Measurements from ENCODE around the gene PDGFA. TPM values are rescaled to one million over a fixed set of nuclear protein-coding genes. Genes with fewer than 3 reads are reported as not detected.

Gene PDGFA
- total RNA-seq, 4 donors from 2014 or later: 60.2 to 123 (median 104) TPM

DNA sequence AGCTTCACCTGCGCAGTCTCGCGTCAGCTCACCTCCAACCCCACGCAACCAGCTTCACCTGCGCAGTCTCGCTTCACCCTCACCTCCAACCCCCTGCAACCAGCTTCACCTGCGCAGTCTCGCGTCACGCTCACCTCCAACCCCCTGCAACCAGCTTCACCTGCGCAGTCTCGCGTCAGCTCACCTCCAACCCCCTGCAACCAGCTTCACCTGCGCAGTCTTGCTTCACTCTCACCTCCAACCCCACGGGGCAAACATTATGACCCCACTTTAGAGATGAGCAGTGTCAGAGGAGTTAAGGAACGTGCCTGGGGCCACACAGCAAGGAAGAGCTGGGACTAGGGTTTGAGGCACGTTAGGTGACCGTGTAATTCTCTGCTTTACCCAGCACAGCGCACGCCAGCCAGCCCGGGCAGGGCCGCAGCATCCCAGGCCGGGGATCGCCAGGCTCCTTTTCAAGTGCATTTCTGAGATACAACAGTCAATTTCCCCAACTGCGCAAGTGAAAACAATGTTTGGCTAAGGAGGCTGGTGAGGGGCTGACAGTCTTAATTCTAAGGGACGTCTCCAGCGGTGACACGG, 22.6 kb upstream of the PDGFA start:
- intact Hi-C loops (cut with DNase I; ENCODE audit: low total_unique reads): no loop called here
- WGBS, 2 donors (ENCODE audit: low coverage in 1 of 2): 87 to 95% methylated on average over 9 to 28 of the region's 28 CpGs
- H3K27ac ChIP-seq: no peak overlapping the region
- no peaks in the 10 kb centered on the region for H3K36me3 ChIP-seq
- in situ Hi-C loops (cut with MboI; ENCODE audit: low pct_ligation_motif_present in 1 of 4, low pct_unique_long_range_greater_than_20kb in 1 of 4, low sequenced_read_pairs in 3 of 4): no loop called here
- H3K4me3 ChIP-seq: no peak overlapping the region
- H3K9me3 ChIP-seq: no peaks in the 10 kb centered on the region
- peaks cover 17 to 28% (median 24%) of the 10 kb centered on the region in 4 donors for H3K4me1 ChIP-seq
- H3K27me3 ChIP-seq: no peaks in the 10 kb centered on the region
- no peak for DNase-seq
- TF ChIP-seq POLR2AphosphoS5 (IDR thresholded peaks at IDR 0.05) (no peak), POLR2A (IDR thresholded peaks at IDR 0.05) (no peak), EP300 (IDR thresholded peaks at IDR 0.05; ENCODE audit: low read depth) (no peak)
- TF ChIP-seq, protein P1, sequence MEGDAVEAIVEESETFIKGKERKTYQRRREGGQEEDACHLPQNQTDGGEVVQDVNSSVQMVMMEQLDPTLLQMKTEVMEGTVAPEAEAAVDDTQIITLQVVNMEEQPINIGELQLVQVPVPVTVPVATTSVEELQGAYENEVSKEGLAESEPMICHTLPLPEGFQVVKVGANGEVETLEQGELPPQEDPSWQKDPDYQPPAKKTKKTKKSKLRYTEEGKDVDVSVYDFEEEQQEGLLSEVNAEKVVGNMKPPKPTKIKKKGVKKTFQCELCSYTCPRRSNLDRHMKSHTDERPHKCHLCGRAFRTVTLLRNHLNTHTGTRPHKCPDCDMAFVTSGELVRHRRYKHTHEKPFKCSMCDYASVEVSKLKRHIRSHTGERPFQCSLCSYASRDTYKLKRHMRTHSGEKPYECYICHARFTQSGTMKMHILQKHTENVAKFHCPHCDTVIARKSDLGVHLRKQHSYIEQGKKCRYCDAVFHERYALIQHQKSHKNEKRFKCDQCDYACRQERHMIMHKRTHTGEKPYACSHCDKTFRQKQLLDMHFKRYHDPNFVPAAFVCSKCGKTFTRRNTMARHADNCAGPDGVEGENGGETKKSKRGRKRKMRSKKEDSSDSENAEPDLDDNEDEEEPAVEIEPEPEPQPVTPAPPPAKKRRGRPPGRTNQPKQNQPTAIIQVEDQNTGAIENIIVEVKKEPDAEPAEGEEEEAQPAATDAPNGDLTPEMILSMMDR (IDR thresholded peaks at IDR 0.05): no peak

DNA sequence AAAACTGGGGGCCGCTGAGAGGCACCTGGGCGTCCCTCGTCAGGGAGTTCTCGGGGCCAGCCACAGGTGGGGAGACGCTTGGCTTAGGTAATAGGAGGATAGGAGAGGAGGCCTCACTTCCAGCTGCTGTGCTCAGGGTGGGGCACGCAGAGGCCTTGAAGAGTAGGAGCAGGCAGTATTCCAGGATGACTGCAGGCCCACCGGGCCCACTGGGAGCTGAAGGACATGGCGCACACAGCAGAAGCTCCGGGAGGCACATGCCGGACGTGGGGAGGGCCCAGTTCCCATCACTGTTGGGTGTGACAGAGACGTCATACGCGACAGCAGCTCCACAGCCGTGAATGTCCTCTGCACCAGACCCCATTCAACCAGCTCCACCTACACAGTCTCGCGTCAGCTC, 22.0 kb upstream of the PDGFA start:
- in situ Hi-C loops (cut with MboI; ENCODE audit: low pct_ligation_motif_present in 1 of 4, low pct_unique_long_range_greater_than_20kb in 1 of 4, low sequenced_read_pairs in 3 of 4): no loop called here
- no peaks in the 10 kb centered on the region for H3K9me3 ChIP-seq
- intact Hi-C loops (cut with DNase I; ENCODE audit: low total_unique reads): no loop called here
- TF ChIP-seq EP300 (IDR thresholded peaks at IDR 0.05; ENCODE audit: low read depth) (no peak), POLR2AphosphoS5 (IDR thresholded peaks at IDR 0.05) (no peak), POLR2A (IDR thresholded peaks at IDR 0.05) (no peak)
- TF ChIP-seq, protein P1 (IDR thresholded peaks at IDR 0.05): no peak
- WGBS, 2 donors (ENCODE audit: low coverage in 1 of 2): 92 to 93% methylated on average over 3 to 17 of the region's 17 CpGs
- H3K27me3 ChIP-seq: no peaks in the 10 kb centered on the region
- no peak for DNase-seq
- H3K4me3 ChIP-seq: no peak overlapping the region
- no peaks in the 10 kb centered on the region for H3K36me3 ChIP-seq
- H3K4me1 ChIP-seq: peaks cover 17 to 28% (median 24%) of the 10 kb centered on the region in 4 donors
- H3K27ac ChIP-seq: no peak overlapping the region

DNA sequence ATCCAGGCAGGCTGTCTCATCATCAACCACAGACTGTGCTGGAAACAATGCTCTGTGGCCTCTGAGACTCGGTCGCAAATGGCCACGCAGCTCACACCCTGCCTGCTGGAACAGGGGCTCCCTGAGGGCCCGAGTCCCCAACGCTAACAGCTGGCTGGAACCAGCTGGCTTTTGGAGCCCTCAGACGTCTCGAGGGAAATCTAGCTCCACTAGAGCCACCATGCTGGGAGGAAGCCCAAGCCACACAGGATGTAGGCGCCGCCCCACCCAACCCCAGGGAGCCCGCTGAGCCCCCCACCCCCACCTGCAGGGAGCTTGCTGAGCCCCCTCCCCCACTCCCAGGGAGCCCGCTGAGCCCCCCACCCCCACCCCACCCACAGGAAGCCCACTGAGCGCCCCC, 21.4 kb upstream of the PDGFA start:
- DNase-seq: no peak
- in situ Hi-C loops (cut with MboI; ENCODE audit: low pct_ligation_motif_present in 1 of 4, low pct_unique_long_range_greater_than_20kb in 1 of 4, low sequenced_read_pairs in 3 of 4): no loop called here
- TF ChIP-seq POLR2A (IDR thresholded peaks at IDR 0.05): no peak
- no peak for TF ChIP-seq EP300 (IDR thresholded peaks at IDR 0.05; ENCODE audit: low read depth)
- TF ChIP-seq POLR2AphosphoS5 (IDR thresholded peaks at IDR 0.05): no peak
- TF ChIP-seq, protein P1 (IDR thresholded peaks at IDR 0.05): no peak
- no peaks in the 10 kb centered on the region for H3K9me3 ChIP-seq
- 70% methylated on average over 6 of the region's 12 CpGs; no CpG with 5 or more reads in 1 of the 2 donors for WGBS, 2 donors (ENCODE audit: low coverage in 1 of 2)
- peaks cover 17 to 28% (median 24%) of the 10 kb centered on the region in 4 donors for H3K4me1 ChIP-seq
- H3K27me3 ChIP-seq: no peaks in the 10 kb centered on the region
- H3K27ac ChIP-seq: no peak overlapping the region
- H3K36me3 ChIP-seq: no peaks in the 10 kb centered on the region
- no peak overlapping the region for H3K4me3 ChIP-seq
- intact Hi-C loops (cut with DNase I; ENCODE audit: low total_unique reads): no loop called here

DNA sequence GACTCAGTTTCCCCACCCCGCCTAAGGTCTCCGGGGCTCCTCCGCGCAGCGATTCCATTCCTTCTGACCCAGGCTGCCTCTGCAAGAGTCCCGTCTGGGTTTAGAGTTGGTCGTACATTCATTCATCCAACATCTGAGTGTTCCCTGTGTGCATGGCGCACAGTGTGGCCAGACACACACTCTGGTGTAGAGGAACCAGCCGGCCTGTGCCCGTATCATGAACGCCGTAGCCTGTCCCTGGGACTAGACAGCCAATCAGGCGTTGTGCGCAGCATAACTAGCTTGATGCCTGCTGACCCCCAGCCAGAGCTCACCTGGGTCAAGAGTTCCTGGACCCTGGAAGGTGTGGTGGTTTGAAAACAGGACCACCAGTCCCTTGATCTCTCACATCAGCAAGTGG, 20.9 kb upstream of the PDGFA start:
- in situ Hi-C loops (cut with MboI; ENCODE audit: low pct_ligation_motif_present in 1 of 4, low pct_unique_long_range_greater_than_20kb in 1 of 4, low sequenced_read_pairs in 3 of 4): no loop called here
- Histone ChIP-seq H3K4me3 (no peak overlapping the region), H3K27me3 (no peaks in the 10 kb centered on the region), H3K36me3 (no peaks in the 10 kb centered on the region), H3K4me1 (peaks cover 17 to 28% (median 24%) of the 10 kb centered on the region in 4 donors), H3K27ac (peak overlapping the region in 3 of 4 donors; percentile 85 to 91 (median 87)), H3K9me3 (no peaks in the 10 kb centered on the region)
- TF ChIP-seq POLR2A (IDR thresholded peaks at IDR 0.05) (no peak), POLR2AphosphoS5 (IDR thresholded peaks at IDR 0.05) (no peak), EP300 (IDR thresholded peaks at IDR 0.05; ENCODE audit: low read depth) (no peak)
- TF ChIP-seq, protein P1 (IDR thresholded peaks at IDR 0.05): no peak
- WGBS, 2 donors (ENCODE audit: low coverage in 1 of 2): 96% methylated on average over 14 of the region's 14 CpGs; no CpG with 5 or more reads in 1 of the 2 donors
- intact Hi-C loops (cut with DNase I; ENCODE audit: low total_unique reads): no loop called here
- DNase-seq: no peak
